ENCODE measurements around the gene SLC1A4.
A peak's percentile ranks its signal among the peaks of the same experiment; 100 is the strongest.

The SLC1A4 gene

GRCh38 chr2:65061910-65062339, 72.7 kb downstream of the SLC1A4 start:
- H3K9me3 ChIP-seq (replicated peaks; ENCODE audit: insufficient read depth, low read length) = no peaks in the 10 kb centered on the region
- H3K9ac ChIP-seq (ENCODE audit: low read length) = no peak overlapping the region
- no peaks in the 10 kb centered on the region for H3K36me3 ChIP-seq (replicated peaks; ENCODE audit: insufficient read depth, low read length)
- TF ChIP-seq, protein P1, sequence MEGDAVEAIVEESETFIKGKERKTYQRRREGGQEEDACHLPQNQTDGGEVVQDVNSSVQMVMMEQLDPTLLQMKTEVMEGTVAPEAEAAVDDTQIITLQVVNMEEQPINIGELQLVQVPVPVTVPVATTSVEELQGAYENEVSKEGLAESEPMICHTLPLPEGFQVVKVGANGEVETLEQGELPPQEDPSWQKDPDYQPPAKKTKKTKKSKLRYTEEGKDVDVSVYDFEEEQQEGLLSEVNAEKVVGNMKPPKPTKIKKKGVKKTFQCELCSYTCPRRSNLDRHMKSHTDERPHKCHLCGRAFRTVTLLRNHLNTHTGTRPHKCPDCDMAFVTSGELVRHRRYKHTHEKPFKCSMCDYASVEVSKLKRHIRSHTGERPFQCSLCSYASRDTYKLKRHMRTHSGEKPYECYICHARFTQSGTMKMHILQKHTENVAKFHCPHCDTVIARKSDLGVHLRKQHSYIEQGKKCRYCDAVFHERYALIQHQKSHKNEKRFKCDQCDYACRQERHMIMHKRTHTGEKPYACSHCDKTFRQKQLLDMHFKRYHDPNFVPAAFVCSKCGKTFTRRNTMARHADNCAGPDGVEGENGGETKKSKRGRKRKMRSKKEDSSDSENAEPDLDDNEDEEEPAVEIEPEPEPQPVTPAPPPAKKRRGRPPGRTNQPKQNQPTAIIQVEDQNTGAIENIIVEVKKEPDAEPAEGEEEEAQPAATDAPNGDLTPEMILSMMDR (IDR thresholded peaks at IDR 0.05; ENCODE audit: low read length) = no peak
- TF ChIP-seq EZH2 (optimal IDR thresholded peaks at IDR 0.05; ENCODE audit: low read depth, low read length) = no peak
- TF ChIP-seq EZH2phosphoT487 (IDR thresholded peaks at IDR 0.05; ENCODE audit: low read length) = no peak
- H3K79me2 ChIP-seq (ENCODE audit: low read length) = peaks cover 28% of the 10 kb centered on the region
- no peak overlapping the region for H2AFZ ChIP-seq (ENCODE audit: low read length)
- peaks cover 20% of the 10 kb centered on the region for H3K4me1 ChIP-seq (ENCODE audit: low read length)
- H3K4me3 ChIP-seq (ENCODE audit: low read length) = no peak overlapping the region
- H3K4me2 ChIP-seq (ENCODE audit: low read depth, low read length) = no peak overlapping the region
- DNase-seq = no peak
- H3K27me3 ChIP-seq (replicated peaks; ENCODE audit: insufficient read depth, low read length) = no peaks in the 10 kb centered on the region
- H3F3A ChIP-seq (ENCODE audit: insufficient read depth, low read length) = peaks cover 5% of the 10 kb centered on the region; the same call in 1 of the 2 replicates
- no peak overlapping the region for H3K27ac ChIP-seq (ENCODE audit: low read length)
- H3K9me2 ChIP-seq (replicated peaks; ENCODE audit: insufficient read depth, low read length) = no peaks in the 10 kb centered on the region
- no peaks in the 10 kb centered on the region for H4K20me1 ChIP-seq (ENCODE audit: insufficient read depth, low read length)

DNA sequence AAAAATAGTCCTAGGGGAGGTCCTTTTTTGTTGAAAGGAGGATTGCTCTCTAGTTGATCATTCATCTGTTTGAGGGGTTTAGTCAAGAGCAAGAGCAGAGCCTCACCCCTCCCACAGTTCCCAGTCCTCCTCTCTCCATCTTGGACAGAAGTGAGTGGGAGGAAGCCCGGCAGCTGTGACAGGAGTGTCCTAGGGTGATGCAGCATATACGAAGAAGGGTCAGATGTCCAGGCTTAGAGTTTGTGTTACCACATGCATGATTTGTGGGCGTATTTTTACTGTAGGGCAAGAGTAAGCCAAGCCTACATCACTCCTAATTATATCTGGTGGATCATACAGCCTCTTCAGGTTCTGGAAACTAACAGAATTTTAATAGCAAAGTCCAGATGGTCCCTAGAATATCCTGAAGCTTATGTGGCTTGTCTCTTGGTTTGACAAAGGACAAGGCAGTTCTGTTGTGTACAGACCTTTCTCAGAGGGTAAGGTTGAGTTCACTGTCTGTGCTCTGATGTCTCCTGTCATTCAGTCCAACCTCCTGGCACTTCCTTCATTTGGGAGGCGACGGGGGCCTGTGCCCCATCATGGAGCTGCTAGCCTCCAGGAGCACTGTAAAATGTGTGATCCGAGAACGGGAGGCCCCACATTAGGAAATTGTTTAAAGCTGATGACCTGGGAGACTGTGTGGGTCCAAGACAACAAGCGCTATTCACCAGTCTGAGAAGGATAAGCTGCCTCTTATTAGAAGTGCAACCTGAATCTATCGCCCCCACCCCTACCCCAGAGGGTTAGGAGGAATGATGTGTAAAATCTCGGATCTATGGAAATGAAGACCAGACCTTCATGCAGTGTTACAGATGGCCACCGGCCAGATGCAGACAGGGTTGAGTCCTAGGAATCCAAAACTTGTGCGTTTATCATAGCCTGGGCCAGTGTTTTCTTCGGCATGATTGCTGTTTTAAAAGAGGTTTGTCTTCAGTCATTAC, 73.9 kb downstream of the SLC1A4 start:
- Histone ChIP-seq H3K4me3 (ENCODE audit: low read length) (no peak overlapping the region), H3K79me2 (ENCODE audit: low read length) (peaks cover 16% of the 10 kb centered on the region; the same call in 1 of the 2 replicates), H3K27me3 (replicated peaks; ENCODE audit: insufficient read depth, low read length) (no peaks in the 10 kb centered on the region), H3K9me2 (replicated peaks; ENCODE audit: insufficient read depth, low read length) (no peaks in the 10 kb centered on the region), H3K36me3 (replicated peaks; ENCODE audit: insufficient read depth, low read length) (no peaks in the 10 kb centered on the region), H3F3A (ENCODE audit: insufficient read depth, low read length) (peaks cover 5% of the 10 kb centered on the region; the same call in 1 of the 2 replicates), H3K9me3 (replicated peaks; ENCODE audit: insufficient read depth, low read length) (no peaks in the 10 kb centered on the region), H3K9ac (ENCODE audit: low read length) (no peak overlapping the region), H3K27ac (ENCODE audit: low read length) (no peak overlapping the region), H4K20me1 (ENCODE audit: insufficient read depth, low read length) (no peaks in the 10 kb centered on the region), H3K4me2 (ENCODE audit: low read depth, low read length) (no peak overlapping the region), H3K4me1 (ENCODE audit: low read length) (peaks cover 14% of the 10 kb centered on the region), H2AFZ (ENCODE audit: low read length) (no peak overlapping the region)
- no peak for DNase-seq
- TF ChIP-seq, protein P1 (IDR thresholded peaks at IDR 0.05; ENCODE audit: low read length) = no peak
- TF ChIP-seq EZH2 (optimal IDR thresholded peaks at IDR 0.05; ENCODE audit: low read depth, low read length) = no peak
- TF ChIP-seq EZH2phosphoT487 (IDR thresholded peaks at IDR 0.05; ENCODE audit: low read length) = no peak

DNA sequence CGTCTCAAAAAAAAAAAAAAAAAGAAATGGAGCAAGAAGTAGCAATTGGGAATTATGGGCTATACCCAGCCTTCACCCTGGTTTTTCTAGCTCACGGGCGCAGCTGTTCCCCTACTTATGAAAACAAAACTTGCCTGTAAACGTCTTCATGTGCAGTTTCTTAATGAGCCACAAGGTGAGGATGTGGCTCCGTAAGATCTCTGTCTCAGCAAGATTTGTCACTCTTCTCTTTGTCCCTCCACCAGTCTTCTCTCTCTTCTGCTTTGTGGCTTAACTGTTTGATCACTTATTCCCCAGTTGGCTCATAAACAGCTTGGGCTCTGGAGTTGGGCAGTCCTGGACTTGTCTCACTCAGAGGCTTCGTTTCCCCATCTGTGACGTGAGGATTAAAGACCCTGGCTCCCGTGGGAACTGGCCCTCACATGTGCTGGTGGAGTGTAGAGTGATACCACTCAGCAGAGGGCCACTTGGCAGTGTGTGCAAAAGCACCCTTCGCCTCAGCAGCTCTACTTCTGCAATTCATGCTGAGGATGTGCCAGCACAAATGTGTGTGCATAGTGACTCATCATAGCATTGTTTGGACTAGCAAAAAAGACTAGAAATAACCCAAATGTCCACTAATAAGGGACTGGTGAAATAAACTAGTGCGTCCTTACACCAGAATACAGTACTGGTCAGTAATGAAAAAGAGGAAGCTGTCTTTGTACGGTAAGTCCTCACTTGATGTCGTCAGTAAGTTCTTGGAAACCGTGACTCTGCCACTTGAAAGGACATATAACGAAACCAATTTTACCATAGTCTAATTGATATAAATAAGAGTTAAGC, 75.7 kb downstream of the SLC1A4 start:
- Histone ChIP-seq H4K20me1 (ENCODE audit: insufficient read depth, low read length) (no peaks in the 10 kb centered on the region), H3K36me3 (replicated peaks; ENCODE audit: insufficient read depth, low read length) (no peaks in the 10 kb centered on the region), H3K9me3 (replicated peaks; ENCODE audit: insufficient read depth, low read length) (no peaks in the 10 kb centered on the region), H3K27ac (ENCODE audit: low read length) (peak overlapping the region; percentile 49; the same call in 1 of the 2 replicates), H3K9ac (ENCODE audit: low read length) (peak overlapping the region; percentile 24; the same call in 1 of the 2 replicates), H3K9me2 (replicated peaks; ENCODE audit: insufficient read depth, low read length) (no peaks in the 10 kb centered on the region), H3K4me1 (ENCODE audit: low read length) (peaks cover 8% of the 10 kb centered on the region), H3F3A (ENCODE audit: insufficient read depth, low read length) (peaks cover 5% of the 10 kb centered on the region; the same call in 1 of the 2 replicates), H3K4me3 (ENCODE audit: low read length) (no peak overlapping the region), H2AFZ (ENCODE audit: low read length) (0 out of 2 replicates have a peak overlapping the region, but pooled peaks have one; percentile 7), H3K79me2 (ENCODE audit: low read length) (peaks cover 7% of the 10 kb centered on the region; the same call in 1 of the 2 replicates), H3K4me2 (ENCODE audit: low read depth, low read length) (peak overlapping the region; percentile 36; the same call in 1 of the 2 replicates), H3K27me3 (replicated peaks; ENCODE audit: insufficient read depth, low read length) (no peaks in the 10 kb centered on the region)
- DNase-seq = peak; percentile 83
- TF ChIP-seq EZH2 (optimal IDR thresholded peaks at IDR 0.05; ENCODE audit: low read depth, low read length) = no peak
- no peak for TF ChIP-seq EZH2phosphoT487 (IDR thresholded peaks at IDR 0.05; ENCODE audit: low read length)
- TF ChIP-seq, protein P1 (IDR thresholded peaks at IDR 0.05; ENCODE audit: low read length) = peak; percentile 87
